Measurements from ENCODE around the gene AAK1.

DNA sequence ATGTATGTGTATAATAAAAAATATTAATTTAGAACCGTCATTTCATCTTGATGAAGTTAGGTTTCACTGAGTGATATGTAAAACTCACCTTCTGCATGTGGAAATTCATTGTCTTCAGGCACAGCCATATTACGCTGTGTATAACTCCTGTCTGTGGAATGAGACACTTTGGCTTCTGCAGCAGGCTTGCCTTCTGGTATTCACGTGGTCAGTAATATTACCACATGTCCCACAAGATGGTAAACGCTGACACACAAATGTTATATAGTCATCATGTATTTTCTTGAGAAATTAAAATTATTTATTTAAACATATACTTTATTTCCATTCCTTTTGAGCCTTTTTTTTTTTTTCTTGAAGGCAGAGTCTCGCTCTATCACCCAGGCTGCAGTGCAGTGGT, 25.1 kb upstream of the AAK1 start:
- TF ChIP-seq, protein P1, sequence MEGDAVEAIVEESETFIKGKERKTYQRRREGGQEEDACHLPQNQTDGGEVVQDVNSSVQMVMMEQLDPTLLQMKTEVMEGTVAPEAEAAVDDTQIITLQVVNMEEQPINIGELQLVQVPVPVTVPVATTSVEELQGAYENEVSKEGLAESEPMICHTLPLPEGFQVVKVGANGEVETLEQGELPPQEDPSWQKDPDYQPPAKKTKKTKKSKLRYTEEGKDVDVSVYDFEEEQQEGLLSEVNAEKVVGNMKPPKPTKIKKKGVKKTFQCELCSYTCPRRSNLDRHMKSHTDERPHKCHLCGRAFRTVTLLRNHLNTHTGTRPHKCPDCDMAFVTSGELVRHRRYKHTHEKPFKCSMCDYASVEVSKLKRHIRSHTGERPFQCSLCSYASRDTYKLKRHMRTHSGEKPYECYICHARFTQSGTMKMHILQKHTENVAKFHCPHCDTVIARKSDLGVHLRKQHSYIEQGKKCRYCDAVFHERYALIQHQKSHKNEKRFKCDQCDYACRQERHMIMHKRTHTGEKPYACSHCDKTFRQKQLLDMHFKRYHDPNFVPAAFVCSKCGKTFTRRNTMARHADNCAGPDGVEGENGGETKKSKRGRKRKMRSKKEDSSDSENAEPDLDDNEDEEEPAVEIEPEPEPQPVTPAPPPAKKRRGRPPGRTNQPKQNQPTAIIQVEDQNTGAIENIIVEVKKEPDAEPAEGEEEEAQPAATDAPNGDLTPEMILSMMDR (IDR thresholded peaks at IDR 0.05), result no peak
- TF ChIP-seq POLR2AphosphoS5 (IDR thresholded peaks at IDR 0.05) (no peak), EP300 (IDR thresholded peaks at IDR 0.05) (no peak), POLR2A (IDR thresholded peaks at IDR 0.05) (no peak)

Measured in stomach (tissue), 4 donors.